HG02588 (cell line): ENCODE measurements around the gene CPN2.

Experiments used
- ATAC-seq: cut with Tn5 transposase; IDR thresholded peaks from one replicate; pipeline ENCODE4 v1.9.1; 2021; ENCODE audit warnings: mild to moderate bottlenecking, moderate library complexity; ENCODE audit not compliant: unreplicated experiment

Gene CPN2

GRCh38 chr3:194382196-194382891 is 31.2 kb upstream of the CPN2 start:
- no peak for ATAC-seq

DNA sequence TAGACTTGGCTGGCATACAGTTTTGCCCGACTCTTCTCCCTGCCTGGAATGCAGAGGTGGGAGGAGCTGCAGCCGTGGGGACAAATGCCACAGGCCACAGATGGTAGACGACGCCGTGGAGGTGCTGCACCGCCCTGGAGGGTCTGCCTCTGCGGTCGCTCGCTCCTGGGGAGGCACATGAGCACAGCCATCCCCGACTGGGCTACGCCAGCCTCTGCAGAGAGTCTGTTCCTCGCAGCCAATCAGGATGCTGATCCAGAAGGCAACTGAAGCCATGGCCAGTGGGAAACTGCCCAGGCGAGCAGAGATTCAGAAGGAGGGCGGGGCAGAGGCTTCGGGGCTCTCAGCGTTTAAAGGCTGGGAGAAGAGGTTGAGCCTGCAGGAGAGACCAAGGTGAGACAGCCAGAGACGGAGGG is 30.3 kb upstream of the CPN2 start:
- no peak for ATAC-seq

DNA sequence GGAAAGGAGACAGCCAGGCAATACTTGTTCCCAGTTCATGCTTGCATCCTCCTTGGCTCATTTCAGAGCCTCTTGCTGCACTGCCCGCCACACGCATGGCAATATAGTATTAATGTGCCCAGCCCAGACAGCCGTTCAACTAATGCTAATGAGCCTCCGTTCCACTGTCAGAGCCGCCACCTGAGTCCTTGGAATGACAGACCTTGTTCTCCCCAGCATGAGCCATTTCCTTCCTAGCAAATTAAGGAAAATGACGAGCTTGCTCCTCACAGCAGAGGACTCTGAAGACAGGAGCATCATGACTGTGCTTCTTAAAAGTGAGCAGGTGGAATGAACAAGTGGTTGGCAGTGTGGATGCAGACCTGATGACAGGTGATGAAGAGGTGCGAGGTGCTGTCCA is 29.2 kb upstream of the CPN2 start:
- no peak for ATAC-seq

DNA sequence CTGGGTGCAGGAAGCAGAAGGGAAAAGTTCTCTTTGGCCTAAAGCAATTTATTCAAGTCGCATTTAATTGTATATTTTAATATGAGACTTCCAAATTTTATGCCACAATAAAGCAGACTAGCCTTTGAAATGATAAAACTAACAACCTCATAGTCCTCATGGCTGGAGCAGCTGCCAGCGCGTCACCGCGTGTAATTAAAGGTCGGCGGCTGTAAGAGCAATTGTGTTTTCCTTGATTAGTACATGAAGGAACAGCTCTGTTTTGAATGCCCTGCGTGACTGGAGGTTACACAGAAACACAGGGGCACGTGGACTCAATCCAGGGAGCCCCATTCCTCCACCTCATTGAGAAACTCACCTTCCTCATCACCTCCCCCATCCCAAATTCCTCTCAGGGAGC is 28.5 kb upstream of the CPN2 start:
- no peak for ATAC-seq

- no peak for ATAC-seq
These were observed 28.1 kb upstream of the CPN2 start for GRCh38 chr3:194379231-194379630.

GRCh38 chr3:194377708-194378107 is 26.6 kb upstream of the CPN2 start:
- no peak for ATAC-seq

DNA sequence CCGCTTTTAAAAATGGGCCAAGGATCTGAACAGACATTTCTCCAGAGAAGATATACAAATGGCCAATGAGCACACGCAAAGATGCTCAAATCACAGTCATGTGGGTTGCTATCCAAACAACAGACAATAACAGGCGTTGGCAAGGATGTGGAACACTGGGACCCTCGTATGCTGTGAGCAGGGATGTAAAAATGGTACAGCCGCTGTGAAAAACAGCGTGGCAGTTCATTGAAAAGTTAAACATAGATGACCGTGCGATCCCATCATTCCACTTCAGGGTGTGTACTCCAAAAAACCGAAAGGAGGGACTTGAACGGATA is 25.1 kb upstream of the CPN2 start:
- no peak for ATAC-seq

GRCh38 chr3:194375473-194376240 is 24.5 kb upstream of the CPN2 start:
- no peak for ATAC-seq

DNA sequence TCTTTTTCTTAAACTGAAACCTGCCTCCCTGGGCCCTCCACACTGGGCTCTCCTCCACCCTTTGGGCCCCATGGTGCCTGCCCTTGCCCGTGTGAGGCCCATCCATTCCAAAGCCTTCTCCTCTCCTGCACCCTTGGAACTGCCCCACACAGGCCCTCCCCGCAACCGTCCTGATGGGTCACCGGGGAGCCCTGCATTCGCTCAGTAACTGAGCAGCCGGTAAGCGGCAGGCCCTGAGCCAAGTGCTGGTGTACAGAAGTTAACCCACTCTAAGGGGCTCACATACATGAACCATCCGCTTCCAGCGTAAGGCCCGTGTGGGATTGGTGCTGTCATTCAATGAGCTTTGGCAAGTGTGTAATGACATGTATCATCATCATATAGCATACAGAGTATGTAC is 23.8 kb upstream of the CPN2 start:
- ATAC-seq = no peak

DNA sequence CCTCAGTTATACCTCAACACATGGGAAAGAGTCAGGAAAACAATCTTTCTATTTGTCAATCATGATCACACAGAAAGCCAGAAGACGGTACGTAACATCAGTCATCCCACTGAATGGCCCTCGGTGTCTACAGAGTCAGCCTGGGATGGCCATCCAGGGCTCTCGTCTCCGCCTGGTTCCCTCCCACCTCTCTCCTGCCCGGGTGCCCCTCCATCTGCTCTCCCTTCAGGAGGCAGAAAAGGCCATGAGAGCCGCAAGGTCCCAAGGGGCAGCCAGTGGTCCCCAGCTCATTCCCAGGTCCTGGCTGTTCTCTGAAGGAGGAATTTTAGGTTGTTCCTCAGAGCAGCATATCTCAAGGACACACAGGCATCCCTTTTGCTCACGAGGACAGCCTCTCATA is 22.8 kb upstream of the CPN2 start:
- no peak for ATAC-seq

- no peak for ATAC-seq
These were observed 21.9 kb upstream of the CPN2 start for GRCh38 chr3:194373028-194373427.

- no peak for ATAC-seq
These were observed 19.6 kb upstream of the CPN2 start for GRCh38 chr3:194370753-194371152.

GRCh38 chr3:194369522-194370279 is 18.6 kb upstream of the CPN2 start, which contains the start of gene LRRC15:
Gene LRRC15 (minus strand): TSS chr3:194369743. CDS start chr3:194361043, 8,700 bp downstream.
- no peak for ATAC-seq

GRCh38 chr3:194368918-194369317 is 17.8 kb upstream of the CPN2 start:
- no peak for ATAC-seq

DNA sequence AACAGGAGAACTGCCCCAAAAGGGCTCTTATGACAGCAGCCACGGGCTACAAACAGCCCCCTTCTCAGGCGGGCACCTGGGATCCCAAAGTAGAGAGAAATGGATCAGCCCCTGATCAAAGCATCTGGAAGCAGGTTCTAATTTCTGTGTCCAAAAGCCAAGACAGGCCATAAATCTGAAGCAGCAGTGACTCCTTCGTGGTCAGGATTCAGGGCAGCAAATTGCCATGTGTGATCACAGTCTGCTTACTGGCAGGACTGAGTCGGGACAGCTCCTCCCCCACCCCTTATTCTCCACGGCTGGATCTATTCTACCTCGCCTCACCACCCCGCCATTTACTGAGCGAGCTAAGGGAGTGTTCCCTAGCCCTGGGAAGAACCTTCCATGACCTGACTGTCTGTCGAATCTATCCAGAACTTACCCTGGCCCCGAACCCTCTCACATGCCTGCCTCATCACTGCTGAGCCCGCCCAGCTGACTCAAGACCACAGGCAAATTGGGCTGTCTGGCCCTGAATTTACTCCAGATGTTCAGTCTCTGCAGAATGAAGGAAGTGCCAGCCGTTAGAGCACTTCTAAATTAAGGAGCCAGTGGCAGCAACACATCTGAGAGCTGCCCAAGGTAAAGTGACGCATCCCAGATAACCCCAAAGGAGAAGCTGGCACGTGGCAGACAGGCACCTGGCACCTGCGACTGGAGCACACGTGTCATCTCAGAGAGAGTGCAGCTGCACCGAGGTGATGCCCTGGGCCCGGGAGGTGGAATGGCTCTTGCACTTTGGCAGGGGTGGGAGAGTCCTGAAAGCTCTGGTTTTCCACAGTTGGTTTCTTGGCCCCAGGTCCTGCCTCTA is 17.1 kb upstream of the CPN2 start:
- no peak for ATAC-seq

GRCh38 chr3:194365978-194366490 is 14.9 kb upstream of the CPN2 start:
- ATAC-seq = no peak

DNA sequence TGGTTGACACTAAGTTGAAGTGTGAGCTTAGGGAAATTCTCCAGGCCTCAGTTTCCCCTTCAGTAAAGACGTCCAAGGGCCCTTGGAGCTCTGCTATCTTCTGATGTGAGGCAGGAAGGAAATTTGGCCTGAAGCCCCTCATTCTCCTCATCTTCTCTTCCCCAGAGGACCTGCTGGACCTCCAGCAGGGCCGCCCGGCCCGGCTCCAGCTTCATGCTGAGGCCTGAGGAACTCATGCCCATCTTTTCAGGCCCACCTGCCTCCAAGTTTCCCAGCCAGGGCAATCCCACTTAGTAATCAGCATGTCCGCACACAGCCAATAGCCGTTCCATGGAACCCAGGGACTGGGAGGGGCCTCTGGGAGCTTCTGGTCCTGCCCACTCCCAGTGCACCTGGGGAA is 14.4 kb upstream of the CPN2 start:
- no peak for ATAC-seq

GRCh38 chr3:194364652-194365434 is 13.7 kb upstream of the CPN2 start:
- ATAC-seq = no peak

DNA sequence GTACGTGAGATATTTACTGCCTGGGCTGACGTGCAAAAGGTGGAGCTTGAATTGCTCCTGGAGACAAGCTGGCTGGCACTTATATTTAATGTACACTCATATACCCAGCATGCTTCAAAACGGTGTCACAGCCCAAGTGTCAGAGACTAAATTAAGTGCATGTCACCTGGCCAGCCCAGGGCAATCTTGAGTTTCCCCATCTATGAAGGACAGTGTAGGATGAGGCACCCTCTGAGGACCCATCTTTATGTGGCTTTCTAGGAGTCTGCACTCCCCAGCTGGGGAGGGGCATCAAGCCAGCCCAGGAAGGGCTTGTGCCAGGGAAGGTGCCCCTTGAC is 13.2 kb upstream of the CPN2 start:
- no peak for ATAC-seq

- no peak for ATAC-seq
These were observed 9.4 kb upstream of the CPN2 start for GRCh38 chr3:194360568-194360967.
